GM04503 (cell line): Measurements from ENCODE around the gene MPHOSPH6.
"Not testable (repeated sequence)": the region's sequence is repeated elsewhere in the genome, so short reads cannot be mapped to it uniquely, and the experiment has no call there.

Source experiments
- DNase-seq: peaks from one replicate; pipeline ENCODE4 v3.0.0-alpha.2; 2012; ENCODE audit warnings: low read depth

MPHOSPH6 gene

GRCh38 chr16:82175627-82176026 is 5.6 kb upstream of the MPHOSPH6 start:
- DNase-seq, result no peak

GRCh38 chr16:82167670-82168069 is 2.4 kb downstream of the MPHOSPH6 start:
- no peak for DNase-seq

- DNase-seq, result no peak
These were observed 9.8 kb downstream of the MPHOSPH6 start for GRCh38 chr16:82160226-82160625.

GRCh38 chr16:82157836-82158235 is 12.2 kb downstream of the MPHOSPH6 start:
- no peak for DNase-seq

GRCh38 chr16:82157534-82157812 is 12.6 kb downstream of the MPHOSPH6 start:
- DNase-seq, result no peak

- peak; percentile 38 for DNase-seq
These were observed 13.1 kb downstream of the MPHOSPH6 start for GRCh38 chr16:82156761-82157533.

- no peak for DNase-seq
These were observed 17.3 kb downstream of the MPHOSPH6 start for GRCh38 chr16:82152641-82153112.

- no peak for DNase-seq
These were observed 17.8 kb downstream of the MPHOSPH6 start for GRCh38 chr16:82152196-82152595.

GRCh38 chr16:82150549-82150948 is 19.5 kb downstream of the MPHOSPH6 start:
- no peak for DNase-seq

GRCh38 chr16:82149536-82149935 is 20.5 kb downstream of the MPHOSPH6 start:
- DNase-seq, result no peak

GRCh38 chr16:82147546-82147945 is 22.5 kb downstream of the MPHOSPH6 start:
- no peak for DNase-seq

GRCh38 chr16:82146957-82147356 is 23.1 kb downstream of the MPHOSPH6 start:
- no peak for DNase-seq

- DNase-seq, result no peak
These were observed 23.5 kb downstream of the MPHOSPH6 start for GRCh38 chr16:82146556-82146955.

- DNase-seq, result not testable (repeated sequence)
These were observed 30.8 kb downstream of the MPHOSPH6 start for GRCh38 chr16:82139286-82139571.

- DNase-seq, result no peak
These were observed 31.3 kb downstream of the MPHOSPH6 start for GRCh38 chr16:82138478-82139285.

GRCh38 chr16:82137822-82138167 is 32.2 kb downstream of the MPHOSPH6 start:
- no peak for DNase-seq

GRCh38 chr16:82136956-82137821 is 32.8 kb downstream of the MPHOSPH6 start:
- no peak for DNase-seq

GRCh38 chr16:82135844-82136243 is 34.2 kb downstream of the MPHOSPH6 start:
- no peak for DNase-seq

- DNase-seq, result no peak
These were observed 35.2 kb downstream of the MPHOSPH6 start for GRCh38 chr16:82134846-82135245.

- no peak for DNase-seq
These were observed 36.2 kb downstream of the MPHOSPH6 start for GRCh38 chr16:82133798-82134197.

- no peak for DNase-seq
These were observed 40.1 kb downstream of the MPHOSPH6 start for GRCh38 chr16:82129881-82130280.

GRCh38 chr16:82124651-82125050 is 45.4 kb downstream of the MPHOSPH6 start:
- DNase-seq, result no peak

- no peak for DNase-seq
These were observed 50.6 kb downstream of the MPHOSPH6 start for GRCh38 chr16:82119405-82119804.
